CD4-positive, alpha-beta memory T cell (primary cell): Measurements from ENCODE around the gene ZNF485. TPM values are rescaled to one million over a fixed set of nuclear protein-coding genes. Genes with fewer than 3 reads are reported as not detected.
"Not testable (repeated sequence)": the region's sequence is repeated elsewhere in the genome, so short reads cannot be mapped to it uniquely, and the experiment has no call there.

Experiments
- CTCF ChIA-PET: fragments of 350-600 bp; sonication (Branson Sonifier 250); formaldehyde crosslinking; loops from one replicate; lab custom pipeline; 2021; ENCODE audit warnings: inconsistent platforms; ENCODE audit not compliant: partially characterized antibody; lab: Charles Lee
- POLR2A ChIA-PET: fragments of 350-600 bp; sonication (Branson Sonifier 250); formaldehyde crosslinking; loops from one replicate; lab custom pipeline; 2021; ENCODE audit not compliant: partially characterized antibody; lab: Charles Lee
- DNase-seq, 5 donors: peaks; one replicate each; pipeline versions ENCODE4 v3.0.0 to v3.0.0-alpha.2; 2020 to 2022; ENCODE audit warnings: mixed read lengths in 1 of 5
- H3K27ac ChIP-seq: one replicate; pipeline ENCODE4 v1.7.0; 2013; ENCODE audit warnings: low read depth, low read length
- H3K27me3 ChIP-seq: 2 replicates; pipeline ENCODE4 v1.7.0; 2013; ENCODE audit warnings: mild to moderate bottlenecking, low read length, moderate library complexity; ENCODE audit not compliant: insufficient read depth
- H3K36me3 ChIP-seq: 2 replicates; pipeline ENCODE4 v1.7.0; 2013; ENCODE audit warnings: mild to moderate bottlenecking, low read length, moderate library complexity; ENCODE audit not compliant: insufficient read depth
- H3K4me1 ChIP-seq: 2 replicates; pipeline ENCODE4 v1.7.0; 2013; ENCODE audit warnings: mild to moderate bottlenecking, low read length, moderate library complexity; ENCODE audit not compliant: insufficient read depth
- H3K4me3 ChIP-seq, 2 donors: one replicate each; pipeline ENCODE4 v1.7.0; 2013; ENCODE audit warnings: low read length in 2 of 2, mild to moderate bottlenecking in 1 of 2
- H3K9me3 ChIP-seq, 2 donors: one replicate each; pipeline ENCODE4 v1.7.0; 2013; ENCODE audit warnings: low read length in 2 of 2, control low read depth in 1 of 2; ENCODE audit not compliant: control insufficient read depth in 1 of 2
- H3K27ac Mint-ChIP-seq, 7 donors: one replicate each; pipeline ENCODE4 v1.8.0; 2020 to 2021; ENCODE audit warnings: mixed read lengths in 7 of 7, mild to moderate bottlenecking in 6 of 7, inconsistent platforms in 3 of 7, moderate library complexity in 3 of 7
- H3K27me3 Mint-ChIP-seq, 2 donors: one replicate each; pipeline ENCODE4 v1.8.0; 2020 to 2021; ENCODE audit warnings: mixed read lengths in 2 of 2
- H3K36me3 Mint-ChIP-seq, 2 donors: one replicate each; pipeline ENCODE4 v1.8.0; 2020 to 2021; ENCODE audit warnings: mixed read lengths in 2 of 2, inconsistent platforms in 1 of 2, mild to moderate bottlenecking in 1 of 2
- H3K4me1 Mint-ChIP-seq, 4 donors: one replicate each; pipeline ENCODE4 v1.8.0; 2020 to 2021; ENCODE audit warnings: mixed read lengths in 4 of 4, mild to moderate bottlenecking in 1 of 4
- H3K4me3 Mint-ChIP-seq, 8 donors: one replicate each; pipeline ENCODE4 v1.8.0; 2020 to 2021; ENCODE audit warnings: mixed read lengths in 8 of 8, mild to moderate bottlenecking in 7 of 8, moderate library complexity in 6 of 8, inconsistent platforms in 3 of 8
- H3K9me3 Mint-ChIP-seq, 8 donors: one replicate each; pipeline ENCODE4 v1.8.0; 2020 to 2021; ENCODE audit warnings: mixed read lengths in 8 of 8, mild to moderate bottlenecking in 5 of 8, inconsistent platforms in 3 of 8, moderate library complexity in 1 of 8
- intact Hi-C: fragments of 100-400 bp; cut with micrococcal nuclease; formaldehyde crosslinking; loops from one replicate; pipeline ENCODE4 v1.15.1; 2023
- polyA plus RNA-seq, 2 donors: library from polyadenylated mRNA; unstranded; fragments of 300-500 nt; fragmentation: Illumina TruSeq; gene quantifications; one replicate each; pipeline ENCODE4 v1.2.3, GENCODE V29; 2021
- total RNA-seq, 2 experiments: library from RNA; stranded (reverse); gene quantifications; one replicate each; pipeline ENCODE4 v1.2.3, GENCODE V29; 2021

ZNF485 gene
- total and polyA plus RNA-seq, 4 experiments from 2014 or later, result 4.7 to 10.4 (median 7.3) TPM

- H3K4me1 Mint-ChIP-seq, result peaks cover 38 to 65% (median 49%) of the 10 kb centered on the region in 4 donors
- Histone ChIP-seq H3K4me3 (peak overlapping the region; percentile 15 to 54), H3K36me3 (no peaks in the 10 kb centered on the region), H3K4me1 (peaks cover 48% of the 10 kb centered on the region), H3K9me3 (no peaks in the 10 kb centered on the region), H3K27me3 (no peaks in the 10 kb centered on the region), H3K27ac (peak overlapping the region; percentile 58)
- peak in 1 of 5 donors; percentile 8 for DNase-seq
- H3K36me3 Mint-ChIP-seq, result peaks cover 4 to 5% of the 10 kb centered on the region in 2 donors
- POLR2A ChIA-PET, result interaction anchor here (0.9 to 3.9 kb wide), 9 partner anchors 20 to 436 kb away, joined by 3 to 36 read pairs (median 4); partner anchors contain the start of genes ZNF32 and ZNF485
- CTCF ChIA-PET, result interaction anchor here (1.4 kb wide), 1 partner anchor 13 kb away, joined by 4 read pairs; no protein-coding TSS in a partner anchor
- peaks cover 0 to 7% (median 3%) of the 10 kb centered on the region in 8 donors for H3K9me3 Mint-ChIP-seq
- peak overlapping the region; percentile 88 to 98 (median 95) for H3K27ac Mint-ChIP-seq
- peak overlapping the region; percentile 80 to 90 (median 88) for H3K4me3 Mint-ChIP-seq
- intact Hi-C loops, result loop anchor here (1.0 to 10.0 kb wide), 7 partner anchors 31 to 1022 kb away; partner anchors contain the start of genes CSGALNACT2, HNRNPF, ZNF32 and ZNF33B
- H3K27me3 Mint-ChIP-seq, result no peaks in the 10 kb centered on the region
Measured at GRCh38 chr10:43574906-43575305, 31.3 kb upstream of the ZNF485 start.

GRCh38 chr10:43576062-43576461 is 30.2 kb upstream of the ZNF485 start:
- H3K27ac Mint-ChIP-seq, result peak overlapping the region; percentile 88 to 98 (median 95)
- DNase-seq, result peak in 2 of 5 donors; percentile 27 to 37
- H3K4me1 Mint-ChIP-seq, result peaks cover 30 to 58% (median 43%) of the 10 kb centered on the region in 4 donors
- ChIA-PET CTCF (no interaction called here), POLR2A (interaction anchor here (0.9 to 3.9 kb wide), 5 partner anchors 19 to 437 kb away, joined by 3 to 36 read pairs (median 4); partner anchors contain the start of genes ZNF32 and ZNF485)
- peak overlapping the region; percentile 13 to 90 (median 88) for H3K4me3 Mint-ChIP-seq
- H3K27ac ChIP-seq, result peak overlapping the region; percentile 42
- H3K27me3 ChIP-seq, result no peaks in the 10 kb centered on the region
- H3K9me3 ChIP-seq, result no peaks in the 10 kb centered on the region
- peaks cover 0 to 7% (median 3%) of the 10 kb centered on the region in 8 donors for H3K9me3 Mint-ChIP-seq
- H3K4me3 ChIP-seq, result peak overlapping the region in 1 of 2 donors; percentile 54
- H3K36me3 Mint-ChIP-seq, result peaks cover 0 to 3% of the 10 kb centered on the region in 2 donors
- intact Hi-C loops, result loop anchor here (2.0 to 10.0 kb wide), 2 partner anchors 19 to 211 kb away; no protein-coding TSS in a partner anchor
- peaks cover 42% of the 10 kb centered on the region for H3K4me1 ChIP-seq
- H3K36me3 ChIP-seq, result no peaks in the 10 kb centered on the region
- no peaks in the 10 kb centered on the region for H3K27me3 Mint-ChIP-seq

GRCh38 chr10:43576580-43576979 is 29.7 kb upstream of the ZNF485 start:
- H3K4me3 Mint-ChIP-seq, result peak overlapping the region; percentile 67 to 90 (median 88)
- no peaks in the 10 kb centered on the region for H3K27me3 Mint-ChIP-seq
- H3K9me3 Mint-ChIP-seq, result peaks cover 0 to 7% (median 3%) of the 10 kb centered on the region in 8 donors
- ChIA-PET POLR2A (interaction anchor here (1.1 to 3.0 kb wide), 2 partner anchors 18 to 30 kb away, joined by 3 to 27 read pairs; partner anchors contain the start of gene ZNF485), CTCF (no interaction called here)
- no peak for DNase-seq
- Histone ChIP-seq H3K4me1 (peaks cover 37% of the 10 kb centered on the region), H3K9me3 (no peaks in the 10 kb centered on the region), H3K27ac (peak overlapping the region; percentile 42), H3K36me3 (no peaks in the 10 kb centered on the region), H3K27me3 (no peaks in the 10 kb centered on the region), H3K4me3 (no peak overlapping the region)
- H3K36me3 Mint-ChIP-seq, result peaks cover 0 to 3% of the 10 kb centered on the region in 2 donors
- H3K27ac Mint-ChIP-seq, result peak overlapping the region; percentile 30 to 98 (median 95)
- peaks cover 25 to 53% (median 39%) of the 10 kb centered on the region in 4 donors for H3K4me1 Mint-ChIP-seq
- intact Hi-C loops, result loop anchor here (2.0 to 10.0 kb wide), 2 partner anchors 18 to 212 kb away; no protein-coding TSS in a partner anchor

- POLR2A ChIA-PET, result no interaction called here
- Histone ChIP-seq H3K27me3 (no peaks in the 10 kb centered on the region), H3K4me3 (no peak overlapping the region), H3K36me3 (no peaks in the 10 kb centered on the region), H3K27ac (no peak overlapping the region), H3K4me1 (no peaks in the 10 kb centered on the region), H3K9me3 (no peaks in the 10 kb centered on the region)
- H3K27ac Mint-ChIP-seq, result no peak overlapping the region
- peaks cover 0 to 2% of the 10 kb centered on the region in 2 donors for H3K27me3 Mint-ChIP-seq
- H3K4me3 Mint-ChIP-seq, result no peak overlapping the region
- no peaks in the 10 kb centered on the region for H3K4me1 Mint-ChIP-seq
- DNase-seq, result no peak
- CTCF ChIA-PET, result no interaction called here
- H3K36me3 Mint-ChIP-seq, result no peaks in the 10 kb centered on the region
- intact Hi-C loops, result no loop called here
- peaks cover 0 to 3% (median 0%) of the 10 kb centered on the region in 8 donors for H3K9me3 Mint-ChIP-seq
Measured at GRCh38 chr10:43584051-43584450, 22.2 kb upstream of the ZNF485 start.

GRCh38 chr10:43585046-43585445 is 21.2 kb upstream of the ZNF485 start:
- Mint-ChIP-seq H3K36me3 (no peaks in the 10 kb centered on the region), H3K9me3 (peaks cover 0 to 3% (median 0%) of the 10 kb centered on the region in 8 donors), H3K27me3 (peaks cover 0 to 2% of the 10 kb centered on the region in 2 donors), H3K27ac (no peak overlapping the region), H3K4me1 (no peaks in the 10 kb centered on the region), H3K4me3 (no peak overlapping the region)
- ChIA-PET POLR2A (no interaction called here), CTCF (interaction anchor here (1.7 kb wide), 1 partner anchor 10 kb away, joined by 5 read pairs; no protein-coding TSS in a partner anchor)
- Histone ChIP-seq H3K9me3 (no peaks in the 10 kb centered on the region), H3K4me3 (no peak overlapping the region), H3K27me3 (no peaks in the 10 kb centered on the region), H3K36me3 (no peaks in the 10 kb centered on the region), H3K4me1 (no peaks in the 10 kb centered on the region), H3K27ac (no peak overlapping the region)
- DNase-seq, result no peak
- intact Hi-C loops, result no loop called here

GRCh38 chr10:43585981-43586729 is 20.1 kb upstream of the ZNF485 start:
- intact Hi-C loops, result no loop called here
- Histone ChIP-seq H3K36me3 (no peaks in the 10 kb centered on the region), H3K4me1 (no peaks in the 10 kb centered on the region), H3K27ac (no peak overlapping the region), H3K9me3 (no peaks in the 10 kb centered on the region), H3K27me3 (no peaks in the 10 kb centered on the region), H3K4me3 (no peak overlapping the region)
- no peak for DNase-seq
- peaks cover 0 to 4% (median 2%) of the 10 kb centered on the region in 8 donors for H3K9me3 Mint-ChIP-seq
- POLR2A ChIA-PET, result no interaction called here
- no peak overlapping the region for H3K4me3 Mint-ChIP-seq
- no peak overlapping the region for H3K27ac Mint-ChIP-seq
- no peaks in the 10 kb centered on the region for H3K4me1 Mint-ChIP-seq
- peaks cover 1 to 2% of the 10 kb centered on the region in 2 donors for H3K27me3 Mint-ChIP-seq
- CTCF ChIA-PET, result interaction anchor here (0.8 to 1.7 kb wide), 2 partner anchors 9 to 833 kb away, joined by 3 to 5 read pairs; no protein-coding TSS in a partner anchor
- no peaks in the 10 kb centered on the region for H3K36me3 Mint-ChIP-seq

- H3K27me3 Mint-ChIP-seq, POLR2A ChIA-PET, H3K27ac Mint-ChIP-seq, H3K4me1 Mint-ChIP-seq, H3K27me3 ChIP-seq, H3K27ac ChIP-seq, intact Hi-C loops, H3K9me3 ChIP-seq, H3K36me3 ChIP-seq, H3K9me3 Mint-ChIP-seq, H3K4me3 ChIP-seq, H3K4me3 Mint-ChIP-seq, H3K4me1 ChIP-seq, H3K36me3 Mint-ChIP-seq, DNase-seq: not testable (repeated sequence)
- CTCF ChIA-PET, result interaction anchor here (0.7 to 1.7 kb wide), 3 partner anchors 8 to 833 kb away, joined by 3 to 5 read pairs (median 3); no protein-coding TSS in a partner anchor
Measured at GRCh38 chr10:43586730-43587115, 19.5 kb upstream of the ZNF485 start.
